LNCAP (cell line): ENCODE data around the gene USH1G.

Experiments
- CTCF ChIP-seq: fragments of 450-650 bp; IDR thresholded peaks from 2 replicates; pipeline ENCODE4 v1.5.1; 2017; ENCODE audit warnings: mild to moderate bottlenecking

USH1G gene

GRCh38 chr17:74916136-74916850, 6.8 kb downstream of the USH1G start:
- TF ChIP-seq CTCF = no peak

DNA sequence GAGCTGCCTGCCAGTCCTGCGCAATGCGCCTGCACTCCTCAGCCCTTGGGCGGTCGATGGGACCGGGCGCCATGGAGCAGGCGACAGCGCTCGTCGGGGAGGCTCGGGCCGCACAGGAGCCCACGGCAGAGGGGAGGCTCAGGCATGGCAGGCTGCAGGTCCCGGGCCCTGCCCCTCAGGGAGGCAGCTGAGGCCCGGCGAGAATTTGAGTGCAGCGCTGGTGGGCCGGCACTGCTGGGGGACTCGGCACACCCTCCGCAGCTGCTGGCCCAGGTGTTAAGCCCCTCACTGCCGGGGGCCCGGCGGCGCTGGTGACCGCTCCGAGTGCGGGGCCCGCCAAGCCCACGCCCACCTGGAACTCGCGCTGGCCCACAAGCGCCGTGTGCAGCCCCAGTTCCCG, 16.0 kb downstream of the USH1G start:
- TF ChIP-seq CTCF = no peak

DNA sequence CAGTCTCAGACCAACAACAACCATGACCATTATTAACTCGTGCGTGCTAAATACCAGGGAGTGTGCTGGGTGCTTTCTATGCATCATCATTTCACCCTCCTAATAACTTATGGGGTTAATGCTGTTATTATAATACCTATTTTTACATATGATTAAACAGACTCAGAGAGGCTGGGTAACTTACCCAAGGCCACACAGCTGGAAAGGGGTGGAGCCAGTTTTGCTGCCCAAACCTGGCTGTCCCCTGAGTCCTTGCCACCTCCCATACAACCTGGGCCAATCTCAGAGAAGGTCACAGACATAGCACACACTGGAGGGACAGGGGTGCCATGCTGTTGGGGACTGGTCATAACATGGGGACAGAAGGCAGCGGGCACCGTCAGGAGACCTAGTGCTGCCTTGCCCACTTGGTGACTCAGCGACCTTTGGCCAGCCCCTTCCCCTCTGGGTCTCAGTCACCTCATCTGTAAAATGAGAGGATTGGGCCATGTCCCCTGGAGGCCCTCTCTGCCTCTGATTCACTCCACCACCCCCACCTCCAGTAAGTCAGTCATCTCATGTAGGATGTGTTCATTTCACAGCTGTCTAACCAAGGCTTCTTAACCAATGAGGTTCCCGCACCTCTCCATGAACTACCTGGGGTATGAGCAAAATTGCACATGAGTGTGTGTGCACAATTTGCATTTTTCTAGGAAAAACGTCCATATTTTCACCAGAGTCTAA, 18.2 kb downstream of the USH1G start:
- no peak for TF ChIP-seq CTCF

- TF ChIP-seq CTCF = no peak
These were observed 19.4 kb downstream of the USH1G start for GRCh38 chr17:74903671-74904070.

DNA sequence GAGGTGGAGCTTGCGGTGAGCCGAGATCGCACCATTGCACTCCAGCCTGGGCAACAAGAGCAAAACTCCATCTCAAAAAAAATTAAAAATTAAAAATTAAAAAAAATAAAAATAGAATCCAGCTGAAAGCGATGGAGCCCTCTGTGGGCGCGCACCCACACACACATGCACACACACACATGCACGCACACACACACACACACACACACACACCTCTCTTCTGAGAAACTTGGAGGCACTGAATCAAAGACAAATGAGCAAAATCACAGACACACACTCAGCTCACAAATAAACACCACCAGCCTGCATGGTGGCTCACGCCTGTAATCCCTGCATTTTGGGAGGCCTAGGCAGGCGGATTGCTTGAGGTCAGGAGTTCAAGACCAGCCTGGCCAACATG, 20.0 kb downstream of the USH1G start:
- TF ChIP-seq CTCF = no peak

- no peak for TF ChIP-seq CTCF
These were observed 21.5 kb downstream of the USH1G start for GRCh38 chr17:74901353-74902135.

- no peak for TF ChIP-seq CTCF
These were observed 22.8 kb downstream of the USH1G start for GRCh38 chr17:74900208-74900607.
